Tibial nerve (tissue), 4 donors: Measurements from ENCODE around the gene USHBP1. TPM values are rescaled to one million over a fixed set of nuclear protein-coding genes. Genes with fewer than 3 reads are reported as not detected.
"Not testable (repeated sequence)": the region's sequence is repeated elsewhere in the genome, so short reads cannot be mapped to it uniquely, and the experiment has no call there.

Experiments
- DNase-seq, 2 donors: peaks; one replicate each; pipeline ENCODE4 v3.0.0-alpha.2; 2019; ENCODE audit warnings: low spot score in 2 of 2
- H3K27ac ChIP-seq, 4 donors: fragments of 200-600 bp; sonication (generic) in 3 of 4; one replicate each; pipeline ENCODE4 v1.5.1; 2017 to 2019; ENCODE audit warnings: mild to moderate bottlenecking in 1 of 4
- H3K27me3 ChIP-seq, 2 donors: fragments of 200-600 bp; sonication (generic) in 1 of 2; one replicate each; pipeline versions ENCODE4 v1.5.1 to v1.6.0; 2017 to 2019
- H3K36me3 ChIP-seq, 3 donors: fragments of 200-600 bp; sonication (generic); one replicate each; pipeline ENCODE4 v1.5.1; 2018 to 2019
- H3K4me1 ChIP-seq, 4 donors: fragments of 200-600 bp; sonication (generic) in 3 of 4; one replicate each; pipeline ENCODE4 v1.5.1; 2017 to 2019
- H3K4me3 ChIP-seq, 4 donors: fragments of 200-600 bp; sonication (generic) in 3 of 4; one replicate each; pipeline ENCODE4 v1.5.1; 2017 to 2019; ENCODE audit warnings: mild to moderate bottlenecking in 1 of 4, moderate library complexity in 1 of 4
- H3K9me3 ChIP-seq, 4 donors: fragments of 200-600 bp; sonication (generic) in 3 of 4; one replicate each; pipeline ENCODE4 v1.5.1; 2017 to 2019
- EP300 ChIP-seq, 2 donors: sonication (generic); formaldehyde crosslinking; IDR thresholded peaks; one replicate each; pipeline ENCODE4 v1.6.1; 2017; ENCODE audit warnings: antibody characterized with exemption in 2 of 2, mild to moderate bottlenecking in 1 of 2
- POLR2A ChIP-seq, 2 donors: fragments of 450-650 bp; IDR thresholded peaks; one replicate each; pipeline ENCODE4 v1.6.1; 2017; ENCODE audit warnings: antibody characterized with exemption in 2 of 2, mild to moderate bottlenecking in 2 of 2, moderate library complexity in 2 of 2
- WGBS, 2 donors: methylation state at CpG; one replicate each; pipeline ENCODE4 v1.1.5; 2018; 5-methylcytosine and 5-hydroxymethylcytosine counted together
- total RNA-seq, 4 donors: library from RNA; depleted of rRNA; stranded (reverse); fragments of >200 nt; gene quantifications; one replicate each; pipeline ENCODE4 v1.1.0, GENCODE V29; 2016
- TF ChIP-seq, protein P1 (sequence below), 5 experiments: fragments of 200-600 bp in 3 of 5; fragments of 450-650 bp in 2 of 5; sonication (generic) in 3 of 5; IDR thresholded peaks; one replicate each; pipeline ENCODE4 v1.5.1; 2016 to 2019; ENCODE audit warnings: antibody characterized with exemption in 5 of 5, mild to moderate bottlenecking in 3 of 5, moderate library complexity in 2 of 5

USHBP1 gene
- total RNA-seq, 4 donors from 2014 or later, result 3.1 to 29.4 (median 17.5) TPM

DNA sequence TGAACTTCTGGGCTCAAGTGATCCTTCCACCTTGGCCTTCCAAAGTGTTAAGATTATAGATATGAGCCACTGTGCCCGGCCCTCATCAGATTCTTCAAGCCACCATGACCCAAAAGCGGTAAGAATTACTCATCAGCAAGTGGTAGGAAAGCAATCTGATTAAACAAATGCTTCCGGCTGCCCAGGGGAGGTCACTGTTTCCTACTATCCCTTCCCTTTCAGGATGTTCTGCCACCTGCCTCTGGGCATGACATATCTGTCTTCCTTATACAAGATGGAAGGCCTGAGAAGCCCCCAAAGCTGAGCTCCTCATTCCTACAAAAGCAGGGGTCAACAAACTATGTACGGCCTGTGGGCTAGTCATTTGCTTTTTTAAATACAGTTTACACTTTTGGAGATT lies 31.7 kb upstream of the USHBP1 start:
- Histone ChIP-seq H3K27ac (no peak overlapping the region), H3K27me3 (no peaks in the 10 kb centered on the region), H3K4me1 (peaks cover 0 to 17% (median 7%) of the 10 kb centered on the region in 4 donors), H3K36me3 (peaks cover 0 to 49% (median 0%) of the 10 kb centered on the region in 3 donors), H3K9me3 (peaks cover 0 to 3% (median 0%) of the 10 kb centered on the region in 4 donors), H3K4me3 (no peak overlapping the region)
- TF ChIP-seq, protein P1, sequence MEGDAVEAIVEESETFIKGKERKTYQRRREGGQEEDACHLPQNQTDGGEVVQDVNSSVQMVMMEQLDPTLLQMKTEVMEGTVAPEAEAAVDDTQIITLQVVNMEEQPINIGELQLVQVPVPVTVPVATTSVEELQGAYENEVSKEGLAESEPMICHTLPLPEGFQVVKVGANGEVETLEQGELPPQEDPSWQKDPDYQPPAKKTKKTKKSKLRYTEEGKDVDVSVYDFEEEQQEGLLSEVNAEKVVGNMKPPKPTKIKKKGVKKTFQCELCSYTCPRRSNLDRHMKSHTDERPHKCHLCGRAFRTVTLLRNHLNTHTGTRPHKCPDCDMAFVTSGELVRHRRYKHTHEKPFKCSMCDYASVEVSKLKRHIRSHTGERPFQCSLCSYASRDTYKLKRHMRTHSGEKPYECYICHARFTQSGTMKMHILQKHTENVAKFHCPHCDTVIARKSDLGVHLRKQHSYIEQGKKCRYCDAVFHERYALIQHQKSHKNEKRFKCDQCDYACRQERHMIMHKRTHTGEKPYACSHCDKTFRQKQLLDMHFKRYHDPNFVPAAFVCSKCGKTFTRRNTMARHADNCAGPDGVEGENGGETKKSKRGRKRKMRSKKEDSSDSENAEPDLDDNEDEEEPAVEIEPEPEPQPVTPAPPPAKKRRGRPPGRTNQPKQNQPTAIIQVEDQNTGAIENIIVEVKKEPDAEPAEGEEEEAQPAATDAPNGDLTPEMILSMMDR (IDR thresholded peaks at IDR 0.05), result no peak
- TF ChIP-seq EP300 (IDR thresholded peaks at IDR 0.05) (no peak), POLR2A (IDR thresholded peaks at IDR 0.05) (no peak)
- no peak for DNase-seq
- 61 to 64% methylated on average over 4 of the region's 4 CpGs for WGBS, 2 donors

DNA sequence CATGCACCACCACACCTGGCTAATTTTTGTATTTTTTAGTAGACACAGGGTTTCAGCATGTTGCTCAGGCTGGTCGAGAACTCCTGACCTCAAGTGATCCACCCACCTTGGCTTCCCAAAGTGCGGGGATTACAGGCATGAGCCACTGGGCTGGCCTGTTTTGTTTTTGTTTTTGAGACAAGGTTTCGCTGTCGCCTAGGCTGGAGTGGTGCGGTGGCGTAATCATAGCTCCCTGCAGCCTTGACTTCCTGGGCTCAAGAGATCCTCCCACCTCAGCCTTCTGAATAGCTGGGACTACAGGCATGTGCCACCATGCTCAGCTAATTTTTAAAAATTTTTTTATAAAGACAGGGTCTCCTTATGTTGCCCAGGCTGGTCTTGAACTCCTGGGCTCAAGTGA lies 31.0 kb upstream of the USHBP1 start:
- Histone ChIP-seq H3K36me3 (peaks cover 0 to 42% (median 0%) of the 10 kb centered on the region in 3 donors), H3K4me1 (peaks cover 0 to 17% (median 7%) of the 10 kb centered on the region in 4 donors)
- DNase-seq, H3K9me3 ChIP-seq, H3K4me3 ChIP-seq, H3K27me3 ChIP-seq, H3K27ac ChIP-seq: not testable (repeated sequence)
- WGBS, 2 donors, result 97% methylated on average over 6 of the region's 6 CpGs

DNA sequence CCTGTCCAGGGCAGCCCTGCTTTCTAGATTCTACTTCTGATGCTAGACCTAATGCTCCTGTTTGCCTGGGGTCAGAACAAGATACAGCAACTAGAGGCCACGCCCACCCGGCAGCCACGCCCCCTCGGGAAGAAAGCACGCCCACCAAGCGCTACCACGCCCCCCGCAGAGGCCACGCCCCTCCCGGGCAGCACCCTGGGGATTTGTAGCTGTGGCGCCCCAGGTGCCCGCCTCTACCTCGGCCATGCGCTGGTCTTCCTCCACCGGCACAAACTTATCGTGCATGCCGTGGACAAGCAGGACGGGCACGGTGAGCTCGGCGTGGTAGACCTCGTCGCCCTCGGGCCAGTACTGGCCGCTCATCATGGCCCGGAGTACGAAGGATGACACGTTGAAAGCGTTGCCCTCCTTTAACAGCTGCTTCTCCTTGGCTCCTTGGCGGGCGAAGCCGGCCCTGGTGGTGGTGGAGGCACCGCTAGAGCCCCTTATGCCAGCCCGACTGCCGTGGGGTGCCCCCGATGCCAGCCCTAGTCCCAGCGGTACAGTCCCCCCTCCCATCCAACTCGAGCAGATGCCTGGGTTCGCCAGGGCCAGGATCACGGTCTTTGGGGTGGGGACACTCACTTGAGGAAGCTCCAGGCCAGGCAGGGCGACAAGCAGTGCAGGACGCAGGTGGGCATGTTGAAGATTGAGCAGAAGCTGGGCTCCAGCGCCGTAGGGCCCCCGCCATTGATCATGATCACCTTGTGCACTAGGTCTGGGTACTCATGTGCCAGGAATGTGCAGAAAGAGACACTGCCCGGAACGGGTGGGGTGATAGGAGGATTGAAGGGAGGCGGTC lies 29.7 kb upstream of the USHBP1 start:
- no peak for DNase-seq
- Histone ChIP-seq H3K9me3 (peaks cover 0 to 3% (median 0%) of the 10 kb centered on the region in 4 donors), H3K4me3 (no peak overlapping the region), H3K27ac (no peak overlapping the region), H3K36me3 (peaks cover 0 to 36% (median 0%) of the 10 kb centered on the region in 3 donors), H3K27me3 (no peaks in the 10 kb centered on the region), H3K4me1 (peaks cover 0 to 22% (median 7%) of the 10 kb centered on the region in 4 donors)
- TF ChIP-seq, protein P1 (IDR thresholded peaks at IDR 0.05), result no peak
- no peak for TF ChIP-seq EP300 (IDR thresholded peaks at IDR 0.05)
- WGBS, 2 donors, result 83 to 84% methylated on average over 36 to 40 of the region's 48 CpGs

DNA sequence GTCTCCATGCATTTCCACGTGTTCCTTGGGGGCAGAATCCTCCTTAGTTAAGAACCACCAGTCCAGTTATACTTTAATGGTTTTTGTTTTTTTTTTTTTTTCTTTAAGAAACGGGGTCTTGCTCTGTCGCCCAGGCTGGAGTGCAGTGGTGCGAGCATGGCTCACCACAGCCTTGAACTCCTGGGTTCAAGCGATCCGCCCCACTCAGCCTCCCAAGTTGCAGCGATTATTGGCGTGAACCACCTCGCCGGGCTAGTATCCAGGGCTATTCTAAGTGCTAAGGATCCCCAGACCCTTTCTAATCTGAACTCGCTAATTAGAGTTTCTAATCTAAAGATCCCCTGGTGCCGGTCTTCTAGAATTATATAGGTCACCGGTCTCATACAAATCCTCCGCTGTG lies 29.1 kb upstream of the USHBP1 start:
- Histone ChIP-seq H3K4me1 (peaks cover 0 to 22% (median 7%) of the 10 kb centered on the region in 4 donors), H3K27ac (no peak overlapping the region), H3K4me3 (no peak overlapping the region), H3K27me3 (no peaks in the 10 kb centered on the region), H3K36me3 (peaks cover 0 to 32% (median 0%) of the 10 kb centered on the region in 3 donors), H3K9me3 (peaks cover 0 to 3% (median 0%) of the 10 kb centered on the region in 4 donors)
- WGBS, 2 donors, result 87 to 95% methylated on average over 14 of the region's 14 CpGs
- TF ChIP-seq EP300 (IDR thresholded peaks at IDR 0.05) (no peak), POLR2A (IDR thresholded peaks at IDR 0.05) (no peak)
- TF ChIP-seq, protein P1 (IDR thresholded peaks at IDR 0.05), result no peak
- DNase-seq, result no peak

DNA sequence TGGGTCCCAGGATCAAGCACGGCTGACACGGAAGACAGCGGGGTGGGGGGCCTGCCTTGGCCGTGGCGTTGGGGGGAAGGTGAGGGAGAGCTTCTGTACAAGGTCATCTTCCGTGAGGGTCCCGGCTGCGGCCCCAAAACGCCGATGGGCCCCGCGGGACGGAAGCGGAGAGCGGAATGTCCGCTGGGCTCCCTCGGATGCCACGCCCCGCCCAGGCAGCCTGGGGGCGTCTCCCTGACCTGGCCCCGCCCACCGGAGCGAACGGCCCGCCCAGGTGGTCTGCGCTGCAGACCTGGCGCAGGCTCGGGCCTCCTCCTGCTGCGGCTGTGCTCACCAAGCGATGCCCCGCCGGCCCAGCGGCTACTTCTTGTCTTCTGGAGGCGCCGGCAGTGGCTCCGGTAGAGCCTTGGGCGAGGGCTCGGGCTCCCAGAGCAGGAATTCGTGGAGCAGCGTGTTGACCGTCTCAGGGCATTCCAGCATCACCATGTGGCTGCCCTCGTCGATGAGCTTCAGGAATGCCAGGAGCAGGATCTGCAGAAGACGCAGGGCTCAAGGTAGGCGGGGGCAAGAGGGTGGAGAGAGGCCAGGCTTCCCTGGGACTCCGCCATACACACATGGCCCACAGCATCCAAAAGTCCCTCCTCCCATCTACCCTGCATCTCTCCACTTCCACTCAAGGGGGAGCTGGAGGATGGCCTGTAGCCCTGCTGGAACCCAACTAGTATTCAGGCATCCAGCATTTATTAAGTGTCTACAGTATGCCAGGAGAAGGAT lies 27.9 kb upstream of the USHBP1 start:
- peak overlapping the region; percentile 31 to 65 (median 50) for H3K4me3 ChIP-seq
- WGBS, 2 donors, result 0 to 7% methylated on average over 3 to 11 of the region's 46 CpGs
- TF ChIP-seq EP300 (IDR thresholded peaks at IDR 0.05) (no peak), POLR2A (IDR thresholded peaks at IDR 0.05) (no peak)
- TF ChIP-seq, protein P1 (IDR thresholded peaks at IDR 0.05), result peak; percentile 55 to 77 (median 65)
- no peaks in the 10 kb centered on the region for H3K27me3 ChIP-seq
- no peaks in the 10 kb centered on the region for H3K9me3 ChIP-seq
- H3K36me3 ChIP-seq, result peaks cover 0 to 22% (median 0%) of the 10 kb centered on the region in 3 donors
- peak; percentile 48 to 75 for DNase-seq
- H3K27ac ChIP-seq, result peak overlapping the region in 3 of 4 donors; percentile 73 to 81 (median 79)
- peaks cover 0 to 22% (median 7%) of the 10 kb centered on the region in 4 donors for H3K4me1 ChIP-seq
